OCI-M2 (cell line): Measurements from ENCODE around the gene FAM161B.
A peak's percentile ranks its signal among the peaks of the same experiment; 100 is the strongest.
"Not testable (repeated sequence)": the region's sequence is repeated elsewhere in the genome, so short reads cannot be mapped to it uniquely, and the experiment has no call there.

ENCODE experiments used
- DNase-seq: peaks from one replicate; lab custom pipeline; 2025; ENCODE audit not compliant: unreplicated experiment; lab: John Stamatoyannopoulos, UW

Gene FAM161B

GRCh38 chr14:73944432-73945158 is 5.3 kb downstream of the FAM161B start:
- DNase-seq, result no peak

- no peak for DNase-seq
Measured at GRCh38 chr14:73943083-73943482, 6.8 kb downstream of the FAM161B start.

- no peak for DNase-seq
Measured at GRCh38 chr14:73942180-73942579, 7.7 kb downstream of the FAM161B start.

- no peak for DNase-seq
Measured at GRCh38 chr14:73937012-73937411, 12.9 kb downstream of the FAM161B start.

- no peak for DNase-seq
Measured at GRCh38 chr14:73936548-73936947, 13.3 kb downstream of the FAM161B start.

GRCh38 chr14:73935666-73936065 is 14.2 kb downstream of the FAM161B start:
- no peak for DNase-seq

- no peak for DNase-seq
Measured at GRCh38 chr14:73924337-73924736, 25.6 kb downstream of the FAM161B start.

- not testable (repeated sequence) for DNase-seq
Measured at GRCh38 chr14:73919457-73919856, 30.4 kb downstream of the FAM161B start.

GRCh38 chr14:73916324-73916723 is 33.6 kb downstream of the FAM161B start:
- DNase-seq, result no peak

- DNase-seq, result no peak
Measured at GRCh38 chr14:73913256-73913655, 36.6 kb downstream of the FAM161B start.

- DNase-seq, result no peak
Measured at GRCh38 chr14:73909681-73910080, 40.2 kb downstream of the FAM161B start.

- no peak for DNase-seq
Measured at GRCh38 chr14:73903028-73903427, 46.9 kb downstream of the FAM161B start.

- DNase-seq, result no peak
Measured at GRCh38 chr14:73896521-73896920, 53.4 kb downstream of the FAM161B start.

- no peak for DNase-seq
Measured at GRCh38 chr14:73895939-73896338, 54.0 kb downstream of the FAM161B start.

GRCh38 chr14:73894180-73894687 is 55.7 kb downstream of the FAM161B start:
- not testable (repeated sequence) for DNase-seq

GRCh38 chr14:73889376-73889775 is 60.5 kb downstream of the FAM161B start:
- no peak for DNase-seq

- DNase-seq, result no peak
Measured at GRCh38 chr14:73888971-73889370, 60.9 kb downstream of the FAM161B start.

GRCh38 chr14:73888460-73888725 is 61.5 kb downstream of the FAM161B start:
- no peak for DNase-seq

GRCh38 chr14:73887694-73888459 is 62.0 kb downstream of the FAM161B start:
- no peak for DNase-seq

GRCh38 chr14:73887318-73887616 is 62.6 kb downstream of the FAM161B start:
- DNase-seq, result no peak

GRCh38 chr14:73886449-73887317 is 63.2 kb downstream of the FAM161B start, which contains the start of gene ZNF410:
Gene ZNF410 (plus strand): TSS chr14:73886859. CDS start chr14:73892176, 5,317 bp downstream.
- peak; percentile 86 for DNase-seq
